Measurements from ENCODE around the gene SEC14L1. TPM values are rescaled to one million over a fixed set of nuclear protein-coding genes. Genes with fewer than 3 reads are reported as not detected.

SEC14L1 gene
- polyA plus RNA-seq, 1 donor: 71.5 TPM

GRCh38 chr17:77191244-77191643 is 50.5 kb downstream of the SEC14L1 start:
- DNase-seq (ENCODE audit: low read depth): no peak

GRCh38 chr17:77193653-77194052 is 52.9 kb downstream of the SEC14L1 start:
- no peak for DNase-seq (ENCODE audit: low read depth)

- DNase-seq (ENCODE audit: low read depth): no peak
Measured at GRCh38 chr17:77194179-77194578, 53.4 kb downstream of the SEC14L1 start.

GRCh38 chr17:77196251-77196650 is 55.5 kb downstream of the SEC14L1 start:
- no peak for DNase-seq (ENCODE audit: low read depth)

- DNase-seq (ENCODE audit: low read depth): no peak
Measured at GRCh38 chr17:77197115-77197514, 56.3 kb downstream of the SEC14L1 start.

GRCh38 chr17:77200711-77201110 is 59.9 kb downstream of the SEC14L1 start:
- DNase-seq (ENCODE audit: low read depth): no peak

- DNase-seq (ENCODE audit: low read depth): no peak
Measured at GRCh38 chr17:77203436-77203835, 62.7 kb downstream of the SEC14L1 start.

- no peak for DNase-seq (ENCODE audit: low read depth)
Measured at GRCh38 chr17:77203846-77204245, 63.1 kb downstream of the SEC14L1 start.

- DNase-seq (ENCODE audit: low read depth): no peak
Measured at GRCh38 chr17:77204536-77204935, 63.8 kb downstream of the SEC14L1 start.

GRCh38 chr17:77205396-77206125 is 64.8 kb downstream of the SEC14L1 start:
- no peak for DNase-seq (ENCODE audit: low read depth)

GRCh38 chr17:77206158-77206956 is 65.6 kb downstream of the SEC14L1 start:
- DNase-seq (ENCODE audit: low read depth): no peak

GRCh38 chr17:77207689-77208216 is 67.0 kb downstream of the SEC14L1 start:
- no peak for DNase-seq (ENCODE audit: low read depth)

GRCh38 chr17:77208217-77208808 is 67.5 kb downstream of the SEC14L1 start:
- DNase-seq (ENCODE audit: low read depth): no peak

GRCh38 chr17:77208856-77209255 is 68.1 kb downstream of the SEC14L1 start:
- no peak for DNase-seq (ENCODE audit: low read depth)

GRCh38 chr17:77209330-77209748 is 68.6 kb downstream of the SEC14L1 start:
- DNase-seq (ENCODE audit: low read depth): no peak

- DNase-seq (ENCODE audit: low read depth): no peak
Measured at GRCh38 chr17:77210331-77210730, 69.6 kb downstream of the SEC14L1 start.

GRCh38 chr17:77210946-77211541 is 70.3 kb downstream of the SEC14L1 start:
- DNase-seq (ENCODE audit: low read depth): no peak

- DNase-seq (ENCODE audit: low read depth): no peak
Measured at GRCh38 chr17:77211681-77212080, 70.9 kb downstream of the SEC14L1 start.

GRCh38 chr17:77212081-77212832 is 71.5 kb downstream of the SEC14L1 start:
- DNase-seq (ENCODE audit: low read depth): no peak

GRCh38 chr17:77212833-77213777 is 72.3 kb downstream of the SEC14L1 start:
- no peak for DNase-seq (ENCODE audit: low read depth)

All from forelimb muscle (tissue), 1 donor.